Testis (tissue), 3 donors: ENCODE data around the gene ZNF497. TPM values are rescaled to one million over a fixed set of nuclear protein-coding genes. Genes with fewer than 3 reads are reported as not detected.
A peak's percentile ranks its signal among the peaks of the same experiment; 100 is the strongest.

Experiments
- DNase-seq: peaks from one replicate; pipeline ENCODE4 v3.0.0-alpha.2; 2019
- H3K27ac ChIP-seq, 2 donors: fragments of 200-600 bp; sonication (generic); one replicate each; pipeline ENCODE4 v1.5.1; 2019
- H3K27me3 ChIP-seq: fragments of 200-600 bp; sonication (generic); one replicate; pipeline ENCODE4 v1.5.1; 2019
- H3K36me3 ChIP-seq: fragments of 200-600 bp; sonication (generic); one replicate; pipeline ENCODE4 v1.5.1; 2017; ENCODE audit warnings: low read depth; ENCODE audit errors: missing control alignments
- H3K4me1 ChIP-seq: fragments of 200-600 bp; sonication (generic); one replicate; pipeline ENCODE4 v1.5.1; 2019
- H3K4me3 ChIP-seq, 2 donors: fragments of 200-600 bp; sonication (generic); one replicate each; pipeline ENCODE4 v1.5.1; 2017 to 2019
- H3K9me3 ChIP-seq: fragments of 200-600 bp; sonication (generic); one replicate; pipeline ENCODE4 v1.5.1; 2017
- CTCF ChIP-seq, 3 experiments: fragments of 450-650 bp in 2 of 3; fragments of 200-600 bp in 1 of 3; sonication (generic) in 1 of 3; IDR thresholded peaks; one replicate each; pipeline ENCODE4 v1.5.1; 2016 to 2019; ENCODE audit warnings: antibody characterized with exemption in 3 of 3, mild to moderate bottlenecking in 2 of 3, moderate library complexity in 1 of 3
- POLR2A ChIP-seq: fragments of 450-650 bp; IDR thresholded peaks from one replicate; pipeline ENCODE4 v1.6.1; 2017; ENCODE audit warnings: antibody characterized with exemption, mild to moderate bottlenecking, moderate library complexity
- WGBS, 2 donors: methylation state at CpG; one replicate each; pipeline ENCODE4 v1.1.5; 2018; 5-methylcytosine and 5-hydroxymethylcytosine counted together
- intact Hi-C: fragments of 100-400 bp; cut with DNase I; formaldehyde crosslinking; loops from one replicate; pipeline ENCODE4 v1.15.1; 2023; ENCODE audit warnings: low total_unique reads
- polyA plus RNA-seq: library from polyadenylated mRNA; stranded (reverse); fragments of 350-450 nt; fragmentation: Illumina TruSeq; extraction: RNeasy Lipid Tissue Mini Kit (QIAGEN cat#74804); gene quantifications from one replicate; pipeline ENCODE4 v1.2.3, GENCODE V29; 2014; ENCODE audit warnings: low read depth, low replicate concordance; ENCODE audit not compliant: insufficient read depth
- total RNA-seq, 2 donors: library from RNA; depleted of rRNA; stranded (reverse); fragments of >200 nt; gene quantifications; one replicate each; pipeline ENCODE4 v1.2.3, GENCODE V29; 2016

Gene ZNF497
- total and polyA plus RNA-seq, 3 donors from 2014 or later: 2.6 to 10.7 (median 10.3) TPM

GRCh38 chr19:58374200-58374599, 11.6 kb upstream of the ZNF497 start:
- H3K27me3 ChIP-seq: no peaks in the 10 kb centered on the region
- H3K4me1 ChIP-seq: peaks cover 7% of the 10 kb centered on the region
- no peak overlapping the region for H3K27ac ChIP-seq
- no peak overlapping the region for H3K4me3 ChIP-seq
- no peaks in the 10 kb centered on the region for H3K36me3 ChIP-seq
- TF ChIP-seq CTCF (IDR thresholded peaks at IDR 0.05): no peak
- TF ChIP-seq POLR2A: no peak
- intact Hi-C loops: no loop called here
- DNase-seq: no peak
- WGBS, 2 donors: 91 to 93% methylated on average over 4 of the region's 4 CpGs
- no peaks in the 10 kb centered on the region for H3K9me3 ChIP-seq

GRCh38 chr19:58372311-58373133, 10.0 kb upstream of the ZNF497 start:
- Histone ChIP-seq H3K9me3 (no peaks in the 10 kb centered on the region), H3K36me3 (no peaks in the 10 kb centered on the region), H3K27me3 (no peaks in the 10 kb centered on the region), H3K27ac (no peak overlapping the region), H3K4me1 (peaks cover 7% of the 10 kb centered on the region), H3K4me3 (no peak overlapping the region)
- intact Hi-C loops: no loop called here
- DNase-seq: peak; percentile 48
- WGBS, 2 donors: 55 to 64% methylated on average over 14 to 15 of the region's 15 CpGs
- TF ChIP-seq POLR2A (no peak), CTCF (IDR thresholded peaks at IDR 0.05) (peak in 1 of 3 experiments; percentile 31)

GRCh38 chr19:58368561-58369360, 6.2 kb upstream of the ZNF497 start:
- TF ChIP-seq POLR2A: no peak
- no peak for TF ChIP-seq CTCF (IDR thresholded peaks at IDR 0.05)
- WGBS, 2 donors: 60 to 81% methylated on average over 37 to 68 of the region's 68 CpGs

GRCh38 chr19:58367698-58368454, 5.3 kb upstream of the ZNF497 start:
- Histone ChIP-seq H3K9me3 (no peaks in the 10 kb centered on the region), H3K36me3 (no peaks in the 10 kb centered on the region), H3K27ac (peak overlapping the region in 1 of 2 donors; percentile 16), H3K4me3 (peak overlapping the region; percentile 21 to 48), H3K27me3 (no peaks in the 10 kb centered on the region), H3K4me1 (peaks cover 6% of the 10 kb centered on the region)
- DNase-seq: peak; percentile 37
- WGBS, 2 donors: 63 to 68% methylated on average over 44 to 88 of the region's 106 CpGs
- intact Hi-C loops: no loop called here
- TF ChIP-seq CTCF (IDR thresholded peaks at IDR 0.05) (no peak), POLR2A (no peak)

More at GRCh38 chr19:58368561-58369360, 6.2 kb upstream of the ZNF497 start:
- Histone ChIP-seq H3K36me3 (no peaks in the 10 kb centered on the region), H3K4me1 (peaks cover 7% of the 10 kb centered on the region), H3K4me3 (peak overlapping the region; percentile 21 to 48), H3K9me3 (no peaks in the 10 kb centered on the region), H3K27me3 (no peaks in the 10 kb centered on the region), H3K27ac (no peak overlapping the region)
- DNase-seq: no peak
- intact Hi-C loops: no loop called here
